GM19193 (cell line): ENCODE results near the gene TSPAN9.

Experiments
- POLR2A ChIP-seq: IDR thresholded peaks from 4 replicates; pipeline ENCODE4 v1.6.1; 2011; ENCODE audit not compliant: insufficient read depth, insufficient read length; ENCODE audit errors: extremely low read depth

The TSPAN9 gene

GRCh38 chr12:3134526-3135135, 57.5 kb downstream of the TSPAN9 start:
- no peak for TF ChIP-seq POLR2A

- no peak for TF ChIP-seq POLR2A
Measured at GRCh38 chr12:3135522-3136461, 58.6 kb downstream of the TSPAN9 start.

DNA sequence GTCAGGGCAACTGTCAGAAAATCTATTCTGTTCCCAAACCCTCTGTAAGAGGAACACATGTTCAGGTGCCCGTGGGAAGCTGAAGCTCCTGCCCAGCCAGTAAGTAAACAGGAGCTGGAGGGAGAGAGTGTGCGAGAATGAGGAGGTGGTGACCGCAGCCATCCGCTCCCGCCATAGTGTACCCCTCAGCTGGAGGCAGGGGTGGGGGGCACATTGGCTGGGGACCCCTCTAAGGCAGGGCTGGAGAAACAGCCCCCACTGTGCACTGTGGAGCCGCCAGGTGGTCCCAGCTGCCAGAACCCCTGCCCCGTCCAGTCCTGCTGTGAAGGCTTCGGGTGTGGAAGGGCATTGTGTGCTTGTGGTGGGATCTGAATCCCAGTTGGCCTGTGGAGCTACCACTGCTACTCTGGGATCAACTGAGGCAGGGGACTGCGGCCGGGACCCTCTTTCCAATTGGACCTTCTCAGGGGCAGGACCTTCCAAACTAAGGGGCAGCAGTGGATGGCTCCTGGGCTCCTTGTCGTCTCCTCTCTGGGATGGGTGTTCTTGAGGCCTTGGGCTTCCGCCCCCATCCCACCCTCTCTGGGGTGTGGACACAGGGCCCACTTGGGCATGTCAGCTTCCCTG, 59.6 kb downstream of the TSPAN9 start:
- TF ChIP-seq POLR2A, result no peak

DNA sequence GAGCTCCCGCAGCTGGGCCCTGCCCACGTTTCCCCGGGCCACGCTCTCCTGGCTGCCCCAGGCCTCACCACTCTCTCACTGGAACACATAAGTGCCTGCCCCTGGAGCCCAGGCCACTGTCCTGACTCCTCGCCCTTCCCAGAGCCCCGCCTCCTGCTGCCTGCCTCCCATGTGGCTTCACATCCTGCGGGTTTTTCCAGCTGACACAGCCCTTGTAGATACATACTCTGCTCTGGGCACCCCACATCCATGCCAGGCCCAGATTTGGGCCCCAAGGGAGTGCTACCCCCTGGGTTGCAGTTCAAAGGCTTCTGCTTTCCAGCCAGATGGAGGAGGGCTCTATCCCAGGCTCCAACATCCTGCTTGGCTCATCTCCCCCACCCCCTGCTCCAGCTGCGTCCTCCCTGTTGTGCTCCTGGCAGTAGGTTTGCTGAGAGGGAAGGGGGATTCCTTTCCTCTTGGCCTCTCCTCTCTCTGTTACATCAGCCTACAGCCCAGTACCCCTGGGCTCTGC, 60.1 kb downstream of the TSPAN9 start:
- no peak for TF ChIP-seq POLR2A

- no peak for TF ChIP-seq POLR2A
Measured at GRCh38 chr12:3137814-3138445, 60.8 kb downstream of the TSPAN9 start.

DNA sequence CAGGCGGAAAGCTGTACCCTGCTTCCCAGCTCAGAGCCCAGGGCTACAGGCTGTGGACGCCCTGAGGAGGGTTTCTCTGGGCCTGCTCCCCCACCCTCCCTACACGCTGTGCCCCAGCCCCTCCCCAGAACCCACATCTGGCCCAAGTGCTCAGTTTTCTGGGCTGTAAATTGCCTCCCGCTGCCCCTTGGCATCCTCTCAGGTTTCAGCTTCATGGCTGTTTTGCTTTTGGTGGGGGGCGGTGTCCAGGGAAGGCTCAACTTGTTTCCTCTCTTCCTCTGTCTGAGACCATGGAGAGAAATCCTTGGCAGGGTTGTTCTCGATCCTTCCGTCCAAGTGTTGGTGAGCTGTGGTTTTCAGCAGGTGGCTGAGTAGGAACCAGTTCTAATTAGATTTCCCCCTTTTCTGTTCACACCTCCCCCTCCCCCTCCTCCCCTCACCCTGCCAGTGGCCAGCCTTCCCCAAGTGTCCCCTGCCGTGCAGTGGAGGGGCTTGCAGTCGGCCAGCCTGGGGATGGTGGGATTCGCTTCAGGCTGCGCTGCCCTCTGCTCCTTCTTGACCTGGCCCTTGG, 61.8 kb downstream of the TSPAN9 start:
- no peak for TF ChIP-seq POLR2A

GRCh38 chr12:3139760-3140159, 62.6 kb downstream of the TSPAN9 start:
- TF ChIP-seq POLR2A, result no peak

DNA sequence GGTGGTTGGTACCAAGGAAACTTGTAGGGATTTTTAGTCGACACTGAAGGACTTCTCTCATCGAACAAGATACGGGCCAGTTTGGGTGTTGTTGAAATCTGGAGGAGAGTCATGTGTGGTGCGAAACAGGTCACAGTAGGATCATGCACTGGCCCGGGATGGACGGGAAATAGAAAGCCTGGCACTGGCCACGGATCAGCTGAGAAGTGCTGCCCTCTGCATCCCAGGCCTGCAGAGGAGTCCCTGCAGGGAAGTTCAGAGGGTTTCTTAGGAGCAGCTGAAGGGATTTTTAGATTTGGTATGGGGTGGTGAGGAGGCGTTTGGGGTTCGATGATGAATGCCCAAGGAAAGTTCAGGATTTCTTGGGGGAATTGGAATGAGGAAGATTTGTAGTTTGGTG, 63.1 kb downstream of the TSPAN9 start:
- no peak for TF ChIP-seq POLR2A

DNA sequence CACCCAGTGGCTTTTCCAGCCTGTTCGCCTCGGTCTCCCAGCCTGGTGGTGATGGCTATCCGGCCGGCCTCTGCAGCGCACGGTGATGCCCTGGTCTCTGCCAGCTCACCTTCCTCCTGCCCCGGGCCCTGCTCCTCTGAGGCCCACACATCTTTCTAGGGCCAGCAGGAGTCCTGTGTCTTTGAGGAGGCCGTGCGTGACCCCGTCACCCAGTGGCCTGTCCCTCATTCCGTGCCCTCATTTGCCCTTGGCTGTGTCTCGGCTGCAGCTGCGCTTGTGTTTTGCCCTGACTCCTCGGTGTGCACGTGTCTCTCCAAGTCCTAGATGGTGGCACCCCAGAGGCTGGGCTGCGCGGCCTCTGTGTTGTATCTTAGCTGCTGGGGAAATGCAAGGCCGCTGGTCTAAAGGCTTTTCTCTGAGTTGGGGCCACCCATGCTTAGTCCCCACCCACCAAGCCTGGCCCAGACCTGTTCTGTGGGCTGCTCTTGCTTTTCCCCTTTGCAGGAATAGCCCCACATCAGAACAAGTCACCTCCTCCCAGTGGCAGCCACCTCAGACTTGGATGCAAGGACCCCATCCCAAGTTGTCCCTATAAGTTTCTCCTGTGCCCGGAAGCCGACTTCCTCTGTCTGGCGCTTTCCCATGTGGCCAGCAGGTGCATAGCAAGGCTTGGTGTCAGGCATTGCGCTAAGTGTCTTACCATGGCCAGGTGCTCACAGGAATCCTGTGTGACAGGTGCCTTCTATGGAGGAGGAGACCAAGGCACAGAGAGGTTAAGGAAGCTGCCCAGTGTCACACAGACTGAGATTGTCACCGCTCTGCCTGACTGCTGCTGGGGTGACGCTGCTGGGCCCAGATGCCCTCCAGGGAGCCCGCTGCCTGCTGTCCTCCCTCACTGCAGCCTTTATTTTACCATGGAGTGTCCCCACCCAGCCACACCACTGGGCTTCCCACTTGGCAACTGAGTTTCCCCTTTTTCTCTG, 64.5 kb downstream of the TSPAN9 start:
- TF ChIP-seq POLR2A, result no peak

DNA sequence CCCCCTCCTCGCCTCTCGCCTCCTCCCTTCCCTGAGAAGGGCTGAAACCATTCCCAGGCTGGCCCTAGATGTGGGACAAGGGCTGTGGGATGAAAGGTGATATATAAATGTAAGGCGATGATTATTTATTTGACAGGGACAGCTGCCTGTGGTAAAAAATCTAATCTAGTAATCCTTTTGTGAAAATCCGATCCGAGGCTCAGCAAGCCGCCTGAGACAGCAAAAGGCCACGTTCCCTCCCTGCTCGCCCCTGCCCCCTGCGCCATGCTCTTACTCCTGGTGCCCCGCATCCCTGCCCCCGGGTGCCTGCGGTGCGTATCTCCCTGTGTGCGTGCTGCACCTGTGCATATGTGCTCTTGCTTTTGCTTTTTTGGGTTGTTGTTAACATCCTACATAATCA, 65.2 kb downstream of the TSPAN9 start:
- no peak for TF ChIP-seq POLR2A

- TF ChIP-seq POLR2A, result no peak
Measured at GRCh38 chr12:3144495-3144894, 67.3 kb downstream of the TSPAN9 start.

GRCh38 chr12:3145033-3145432, 67.9 kb downstream of the TSPAN9 start:
- TF ChIP-seq POLR2A, result no peak

GRCh38 chr12:3145546-3146310, 68.5 kb downstream of the TSPAN9 start:
- no peak for TF ChIP-seq POLR2A
